ENCODE measurements around the gene SIRT4. TPM values are rescaled to one million over a fixed set of nuclear protein-coding genes. Genes with fewer than 3 reads are reported as not detected.

The SIRT4 gene
- total and polyA plus RNA-seq, 2 of the 8 experiments (the other 6 are each of a cell fraction or from before 2014, with no cell fraction given): 3.8 to 4.1 TPM

GRCh38 chr12:120317224-120318105 lies 15.3 kb downstream of the SIRT4 start:
- WGBS, 2 experiments (ENCODE audit: extremely low coverage in 1 of 2, insufficient coverage in 1 of 2, insufficient read length in 1 of 2, insufficient replicate concordance in 2 of 2, low coverage in 1 of 2, low lambda C conversion rate in 2 of 2, missing lambda C conversion rate in 1 of 2): 5% methylated on average over 42 of the region's 42 CpGs; no CpG with 5 or more reads in 1 of the 2 experiments
- H3K4me1 ChIP-seq (replicated peaks in 1 of 4; ENCODE audit: control insufficient read depth in 3 of 4, insufficient read depth in 4 of 4, low read length in 3 of 4): peaks cover 0 to 8% (median 4%) of the 10 kb centered on the region in 4 experiments; a peak in 3 of 7 replicates
- H3K56ac ChIP-seq (replicated peaks; ENCODE audit: insufficient read length, low read depth, low read length): peak overlapping the region; percentile 22
- H3K79me1 ChIP-seq (ENCODE audit: low read depth, low read length): no peaks in the 10 kb centered on the region
- H3K36me3 ChIP-seq (ENCODE audit: control insufficient read depth in 2 of 4, insufficient read depth in 4 of 4, low read length in 3 of 4): no peaks in the 10 kb centered on the region
- H3K9me3 ChIP-seq (ENCODE audit: insufficient read depth in 2 of 2, low read depth in 1 of 2, low read length in 1 of 2): no peaks in the 10 kb centered on the region
- peak overlapping the region; percentile 68; the same call in 1 of the 2 replicates for H3K27ac ChIP-seq (ENCODE audit: low read depth, low read length)
- peak; percentile 97 to 100 for DNase-seq (ENCODE audit: low read depth in 1 of 2, low spot score in 2 of 2)
- peak overlapping the region; percentile 78; the same call in 1 of the 2 replicates for H2BK15ac ChIP-seq (ENCODE audit: low read length)
- peak overlapping the region; percentile 57 to 73 (median 69) for H3K9ac ChIP-seq (replicated peaks in 1 of 4; ENCODE audit: extremely low read depth in 1 of 4, low read depth in 3 of 4, low read length in 3 of 4)
- H3K14ac ChIP-seq (ENCODE audit: insufficient read length): no peak overlapping the region
- peak overlapping the region; percentile 6; the same call in 1 of the 2 replicates for H2BK12ac ChIP-seq (ENCODE audit: low read depth, low read length)
- H3K27me3 ChIP-seq (replicated peaks in 1 of 4; ENCODE audit: control insufficient read depth in 3 of 4, extremely low read depth in 1 of 4, insufficient read depth in 3 of 4, low read length in 3 of 4): no peaks in the 10 kb centered on the region
- peak overlapping the region; percentile 50 for H3K4ac ChIP-seq (replicated peaks; ENCODE audit: insufficient read length, low read depth, low read length)
- no peak overlapping the region for H2AK5ac ChIP-seq (ENCODE audit: low read depth, low read length)
- H2AFZ ChIP-seq (ENCODE audit: low read length): peak overlapping the region; percentile 91
- H4K91ac ChIP-seq (replicated peaks; ENCODE audit: insufficient read length, low read length): peak overlapping the region; percentile 3
- ChIA-PET CTCF (ENCODE audit: partially characterized antibody) (interaction anchor here (0.7 to 11.0 kb wide), 16 partner anchors 7 to 618 kb away, joined by 3 to 109 read pairs (median 3); partner anchors contain the start of genes COQ5, PLA2G1B, RNU4-2 and SIRT4), POLR2A (ENCODE audit: partially characterized antibody) (interaction anchor here (0.8 to 8.1 kb wide), 12 partner anchors 9 to 121 kb away, joined by 3 to 102 read pairs (median 4); partner anchors contain the start of genes PLA2G1B, RNU4-1, RNU4-2 and RPLP0)
- no peaks in the 10 kb centered on the region for H4K20me1 ChIP-seq (replicated peaks in 1 of 2; ENCODE audit: control insufficient read depth in 1 of 2, insufficient read depth in 2 of 2, low read length in 2 of 2)
- H3K79me2 ChIP-seq (ENCODE audit: control insufficient read depth in 1 of 2, insufficient read depth in 2 of 2, low read length in 2 of 2): no peaks in the 10 kb centered on the region
- H3K4me3 ChIP-seq (ENCODE audit: extremely low read depth in 1 of 4, insufficient read depth in 2 of 4, low read depth in 3 of 4, low read length in 4 of 4): peak overlapping the region; percentile 33 to 67 (median 56)
- H2BK20ac ChIP-seq (ENCODE audit: low read length): no peak overlapping the region
- peak overlapping the region; percentile 75; the same call in 1 of the 2 replicates for H4K8ac ChIP-seq (ENCODE audit: extremely low read depth, insufficient read depth, low read length)
- no peak overlapping the region for H3K23ac ChIP-seq (ENCODE audit: insufficient read length)
- peak overlapping the region; percentile 69; the same call in 1 of the 2 replicates for H2BK5ac ChIP-seq (ENCODE audit: low read depth, low read length)
- FAIRE-seq: peak; percentile 96
- no peak overlapping the region for H2BK120ac ChIP-seq (replicated peaks; ENCODE audit: low read depth, low read length)
- H3K4me2 ChIP-seq (ENCODE audit: insufficient read depth in 1 of 2, low read depth in 2 of 2, low read length in 2 of 2): peak overlapping the region; percentile 67 to 91
- H3K23me2 ChIP-seq (ENCODE audit: low read depth, low read length): peaks cover 3% of the 10 kb centered on the region; the same call in 1 of the 2 replicates
- H4K5ac ChIP-seq (ENCODE audit: insufficient read length, low read depth, low read length): peak overlapping the region; percentile 34
- H3K18ac ChIP-seq (ENCODE audit: extremely low read depth, low read length): 0 out of 2 replicates have a peak overlapping the region, but pooled peaks have one; percentile 55
- TF ChIP-seq SUZ12 (IDR thresholded peaks at IDR 0.05; ENCODE audit: low read length): no peak
- peak; percentile 71 for TF ChIP-seq CREB1 (IDR thresholded peaks at IDR 0.05)
- peak in 1 of 2 experiments; percentile 78; a peak in 1 of 3 replicates for TF ChIP-seq POLR2A (IDR thresholded peaks at IDR 0.05; ENCODE audit: control extremely low read depth in 1 of 2, low read depth in 2 of 2, low read length in 2 of 2)
- peak; percentile 28 to 63 (median 45) for TF ChIP-seq CTCF (IDR thresholded peaks at IDR 0.05; ENCODE audit: control extremely low read depth in 1 of 3, insufficient read depth in 1 of 3, low read depth in 1 of 3, low read length in 3 of 3)
- TF ChIP-seq TCF12 (IDR thresholded peaks at IDR 0.05; ENCODE audit: low read depth, low read length): no peak
- peak; percentile 23; a peak in 2 of 4 replicates for TF ChIP-seq RAD21 (IDR thresholded peaks at IDR 0.05 in 1 of 2, conservative IDR thresholded peaks at IDR 0.05 in 1 of 2; ENCODE audit: low read depth in 2 of 2, low read length in 2 of 2)
- TF ChIP-seq GTF2F1 (IDR thresholded peaks at IDR 0.05; ENCODE audit: borderline replicate concordance, low read depth, low read length): peak; percentile 80; the same call in 1 of the 2 replicates
- 0 out of 2 replicates have a peak, but pooled peaks have one; percentile 52 for TF ChIP-seq SP4 (IDR thresholded peaks at IDR 0.05; ENCODE audit: low read length)

Measured in H1 (cell line).